ENCODE measurements around the gene INPP5F. TPM values are rescaled to one million over a fixed set of nuclear protein-coding genes. Genes with fewer than 3 reads are reported as not detected.

The INPP5F gene
- polyA plus RNA-seq, 1 experiment = 4.1 TPM

- ChIA-PET POLR2A (interaction anchor here (0.7 to 1.6 kb wide), 4 partner anchors 57 to 518 kb away, joined by 3 to 10 read pairs (median 6); no protein-coding TSS in a partner anchor), CTCF (interaction anchor here (0.6 to 2.6 kb wide), 7 partner anchors 19 to 182 kb away, joined by 3 to 10 read pairs (median 3); partner anchors contain the start of gene RGS10)
- no peak for TF ChIP-seq CTCF (IDR thresholded peaks at IDR 0.05; ENCODE audit: insufficient read depth, low read depth, low read length)
- Histone ChIP-seq H3K4me3 (ENCODE audit: low read depth, low read length) (peak overlapping the region; percentile 58), H3K36me3 (ENCODE audit: control insufficient read depth, insufficient read depth, low read length) (no peaks in the 10 kb centered on the region), H3K27me3 (ENCODE audit: control insufficient read depth, insufficient read depth, low read length) (no peaks in the 10 kb centered on the region)
- DNase-seq (ENCODE audit: low read depth) = no peak
These were observed 995 bp upstream of the INPP5F start for GRCh38 chr10:119724593-119725516.

DNA sequence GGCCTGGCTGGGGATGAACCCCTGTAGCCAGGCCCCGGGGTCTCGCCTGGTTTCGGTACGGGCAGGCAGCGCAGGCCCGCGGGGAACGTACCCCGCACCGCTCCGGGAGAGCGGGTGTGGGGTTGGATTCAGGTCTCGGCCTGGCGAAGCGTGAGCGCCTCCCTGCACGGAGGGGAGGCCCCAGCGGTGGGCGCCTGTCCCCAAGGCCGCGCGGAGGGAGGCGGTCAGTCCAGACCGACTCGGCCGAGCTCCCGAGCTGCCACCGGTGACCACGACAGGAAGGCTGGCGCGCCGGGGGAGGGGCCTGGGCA is 378 bp upstream of the INPP5F start:
- CTCF ChIA-PET = interaction anchor here (0.6 to 2.6 kb wide), 5 partner anchors 22 to 183 kb away, joined by 3 to 10 read pairs (median 3); partner anchors contain the start of gene RGS10
- Histone ChIP-seq H3K4me3 (ENCODE audit: low read depth, low read length) (peak overlapping the region; percentile 58), H3K36me3 (ENCODE audit: control insufficient read depth, insufficient read depth, low read length) (no peaks in the 10 kb centered on the region), H3K27me3 (ENCODE audit: control insufficient read depth, insufficient read depth, low read length) (no peaks in the 10 kb centered on the region)
- POLR2A ChIA-PET = interaction anchor here (0.6 to 1.6 kb wide), 3 partner anchors 181 to 641 kb away, joined by 3 to 5 read pairs (median 3); no protein-coding TSS in a partner anchor
- no peak for DNase-seq (ENCODE audit: low read depth)
- no peak for TF ChIP-seq CTCF (IDR thresholded peaks at IDR 0.05; ENCODE audit: insufficient read depth, low read depth, low read length)

DNA sequence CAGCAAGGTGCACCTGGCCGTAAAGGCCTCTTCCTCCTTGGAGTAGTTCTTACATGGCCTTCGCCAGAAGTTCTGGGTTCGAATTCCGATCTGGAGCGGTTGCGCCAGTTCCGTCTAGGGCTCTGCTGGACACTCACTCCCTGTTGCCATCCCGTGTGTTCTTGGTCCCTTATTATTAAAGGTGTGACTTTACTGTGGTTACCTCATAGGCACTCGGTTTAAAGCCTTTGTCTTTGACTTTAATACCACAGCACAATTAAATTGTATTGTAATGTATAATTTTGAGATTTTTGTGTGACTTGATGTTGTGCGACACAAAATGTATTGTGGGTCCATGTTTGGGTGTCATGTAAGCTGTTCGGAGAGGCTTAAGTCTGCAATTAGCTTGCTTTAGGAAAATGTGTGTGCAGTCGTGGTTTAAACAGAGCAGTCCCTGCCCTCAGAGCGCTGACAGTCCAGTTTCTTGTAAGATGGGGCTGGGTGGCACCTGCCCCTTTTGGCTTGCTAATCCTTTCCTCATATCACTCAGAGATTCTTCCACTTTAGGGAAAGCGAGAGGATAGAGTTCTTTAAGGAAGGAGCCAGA is 919 bp downstream of the INPP5F start:
- DNase-seq (ENCODE audit: low read depth) = no peak
- no peaks in the 10 kb centered on the region for H3K36me3 ChIP-seq (ENCODE audit: control insufficient read depth, insufficient read depth, low read length)
- TF ChIP-seq CTCF (IDR thresholded peaks at IDR 0.05; ENCODE audit: insufficient read depth, low read depth, low read length) = no peak
- peak overlapping the region; percentile 69 for H3K4me3 ChIP-seq (ENCODE audit: low read depth, low read length)
- CTCF ChIA-PET = interaction anchor here (1.2 to 1.7 kb wide), 2 partner anchors 9 to 24 kb away, joined by 3 to 7 read pairs; no protein-coding TSS in a partner anchor
- H3K27me3 ChIP-seq (ENCODE audit: control insufficient read depth, insufficient read depth, low read length) = no peaks in the 10 kb centered on the region
- POLR2A ChIA-PET = interaction anchor here (0.8 to 1.6 kb wide), 2 partner anchors 76 to 520 kb away, joined by 3 read pairs; partner anchors contain the start of gene BAG3

GRCh38 chr10:119728172-119728800 is 2.4 kb downstream of the INPP5F start:
- no peak for DNase-seq (ENCODE audit: low read depth)
- Histone ChIP-seq H3K27me3 (ENCODE audit: control insufficient read depth, insufficient read depth, low read length) (no peaks in the 10 kb centered on the region), H3K36me3 (ENCODE audit: control insufficient read depth, insufficient read depth, low read length) (no peaks in the 10 kb centered on the region), H3K4me3 (ENCODE audit: low read depth, low read length) (no peak overlapping the region)
- ChIA-PET CTCF (interaction anchor here (1.7 to 2.1 kb wide), 2 partner anchors 9 to 10 kb away, joined by 6 to 7 read pairs; no protein-coding TSS in a partner anchor), POLR2A (no interaction called here)
- no peak for TF ChIP-seq CTCF (IDR thresholded peaks at IDR 0.05; ENCODE audit: insufficient read depth, low read depth, low read length)
